Lung (tissue), 12 donors: ENCODE measurements around the gene BCAS3. TPM values are rescaled to one million over a fixed set of nuclear protein-coding genes. Genes with fewer than 3 reads are reported as not detected.
A peak's percentile ranks its signal among the peaks of the same experiment; 100 is the strongest.

Source experiments
- ATAC-seq: fragments of 200-7000 bp; cut with Tn5 transposase; one replicate; pipeline ENCODE4 v1.9.1; 2020; ENCODE audit warnings: moderate number of reproducible peaks; ENCODE audit not compliant: insufficient read depth, low FRiP score
- DNase-seq, 3 donors: peaks; one replicate each; pipeline ENCODE4 v3.0.0-alpha.2; 2013 to 2017
- H3K27ac ChIP-seq, 2 donors: one replicate each; pipeline ENCODE4 v1.5.1; 2013; ENCODE audit warnings: mild to moderate bottlenecking in 2 of 2, moderate library complexity in 2 of 2, control low read depth in 1 of 2, inconsistent platforms in 1 of 2, low read depth in 1 of 2, low read length in 1 of 2
- H3K27me3 ChIP-seq, 3 donors: one replicate each; pipeline ENCODE4 v1.5.1; 2013; ENCODE audit warnings: low read length in 2 of 3; ENCODE audit not compliant: control insufficient read depth in 3 of 3, insufficient read depth in 3 of 3
- H3K36me3 ChIP-seq, 4 donors: one replicate each; pipeline ENCODE4 v1.5.1; 2013; ENCODE audit warnings: low read length in 4 of 4, mild to moderate bottlenecking in 1 of 4, moderate library complexity in 1 of 4; ENCODE audit not compliant: control insufficient read depth in 4 of 4, insufficient read depth in 4 of 4
- H3K4me1 ChIP-seq, 5 donors: one replicate each; pipeline ENCODE4 v1.5.1; 2013; ENCODE audit warnings: low read length in 5 of 5, mild to moderate bottlenecking in 2 of 5, moderate library complexity in 1 of 5; ENCODE audit not compliant: control insufficient read depth in 5 of 5, insufficient read depth in 5 of 5
- H3K4me3 ChIP-seq: one replicate; pipeline ENCODE4 v1.5.1; 2013; ENCODE audit warnings: mild to moderate bottlenecking, control low read depth, moderate library complexity
- H3K9ac ChIP-seq, 2 donors: one replicate each; pipeline ENCODE4 v1.5.1; 2013; ENCODE audit warnings: low read length in 2 of 2, control low read depth in 1 of 2; ENCODE audit not compliant: insufficient read depth in 1 of 2
- H3K9me3 ChIP-seq, 4 donors: one replicate each; pipeline ENCODE4 v1.5.1; 2013; ENCODE audit warnings: low read length in 3 of 4, mild to moderate bottlenecking in 1 of 4, moderate library complexity in 1 of 4; ENCODE audit not compliant: control insufficient read depth in 4 of 4, insufficient read depth in 3 of 4
- CTCF ChIP-seq: IDR thresholded peaks from 2 replicates; pipeline ENCODE4 v1.5.1; 2012; ENCODE audit warnings: mild to moderate bottlenecking; ENCODE audit errors: control extremely low read depth, extremely low read depth
- WGBS, 2 donors: extraction: QIAGEN DNeasy Blood & Tissue Kit; methylation state at CpG; one replicate each; pipeline ENCODE4 v1.1.7; 2013; 5-methylcytosine and 5-hydroxymethylcytosine counted together
- polyA plus RNA-seq, 2 donors: library from polyadenylated mRNA; stranded (reverse); fragments of 200-250 nt; gene quantifications; one replicate each; pipeline ENCODE4 v1.2.1, GENCODE V29; 2013
- total RNA-seq, 2 donors: library from RNA; depleted of rRNA in 1 of 2; stranded (reverse); fragments of >200 nt in 1 of 2; gene quantifications; one replicate each; pipeline ENCODE4 v1.2.1, GENCODE V29; 2014 to 2021
- donor health status: control.
- donor health status: control.
- donor health status: Bipolar disorder and iron deficiency.
- donor health status: healthy.
- donor health status: DM: yes; HTN: yes; CAD: no.

Gene BCAS3
- total and polyA plus RNA-seq, 4 donors: 4.0 to 101 (median 20.3) TPM

GRCh38 chr17:61235827-61236197, 558.2 kb downstream of the BCAS3 start:
- no peak overlapping the region for H3K4me3 ChIP-seq
- WGBS, 2 donors: 56 to 74% methylated on average over 5 of the region's 5 CpGs
- H3K4me1 ChIP-seq: peaks cover 2 to 32% (median 14%) of the 10 kb centered on the region in 5 donors
- no peaks in the 10 kb centered on the region for H3K36me3 ChIP-seq
- ATAC-seq (no peak), DNase-seq (peak; percentile 41 to 79 (median 77))
- no peaks in the 10 kb centered on the region for H3K27me3 ChIP-seq
- no peaks in the 10 kb centered on the region for H3K9me3 ChIP-seq
- H3K9ac ChIP-seq: peak overlapping the region in 1 of 2 donors; percentile 66
- H3K27ac ChIP-seq: peak overlapping the region in 1 of 2 donors; percentile 3
- TF ChIP-seq CTCF: no peak

GRCh38 chr17:61237275-61237674, 559.6 kb downstream of the BCAS3 start:
- no peak overlapping the region for H3K9ac ChIP-seq
- ATAC-seq (no peak), DNase-seq (no peak)
- no peak for TF ChIP-seq CTCF
- no peaks in the 10 kb centered on the region for H3K36me3 ChIP-seq
- H3K27me3 ChIP-seq: no peaks in the 10 kb centered on the region
- H3K27ac ChIP-seq: no peak overlapping the region
- H3K4me1 ChIP-seq: peaks cover 2 to 32% (median 14%) of the 10 kb centered on the region in 5 donors
- H3K4me3 ChIP-seq: no peak overlapping the region
- 96 to 98% methylated on average over 7 of the region's 7 CpGs for WGBS, 2 donors
- H3K9me3 ChIP-seq: no peaks in the 10 kb centered on the region

- 70 to 77% methylated on average over 5 to 6 of the region's 6 CpGs for WGBS, 2 donors
- no peaks in the 10 kb centered on the region for H3K9me3 ChIP-seq
- H3K9ac ChIP-seq: no peak overlapping the region
- no peak overlapping the region for H3K4me3 ChIP-seq
- no peaks in the 10 kb centered on the region for H3K27me3 ChIP-seq
- peaks cover 0 to 32% (median 14%) of the 10 kb centered on the region in 5 donors for H3K4me1 ChIP-seq
- H3K36me3 ChIP-seq: no peaks in the 10 kb centered on the region
- ATAC-seq (no peak), DNase-seq (no peak)
- no peak overlapping the region for H3K27ac ChIP-seq
- TF ChIP-seq CTCF: no peak
These were observed 560.8 kb downstream of the BCAS3 start for GRCh38 chr17:61238455-61238933.

GRCh38 chr17:61239327-61239726, 561.7 kb downstream of the BCAS3 start:
- WGBS, 2 donors: 74 to 86% methylated on average over 2 of the region's 2 CpGs
- ATAC-seq (no peak), DNase-seq (no peak)
- H3K36me3 ChIP-seq: no peaks in the 10 kb centered on the region
- H3K4me3 ChIP-seq: no peak overlapping the region
- no peak for TF ChIP-seq CTCF
- H3K27ac ChIP-seq: no peak overlapping the region
- peaks cover 0 to 25% (median 12%) of the 10 kb centered on the region in 5 donors for H3K4me1 ChIP-seq
- H3K9ac ChIP-seq: no peak overlapping the region
- no peaks in the 10 kb centered on the region for H3K27me3 ChIP-seq
- H3K9me3 ChIP-seq: no peaks in the 10 kb centered on the region
